ENCODE results near the gene NGEF. TPM values are rescaled to one million over a fixed set of nuclear protein-coding genes. Genes with fewer than 3 reads are reported as not detected.

The NGEF gene
- total and polyA plus RNA-seq, 2 donors from 2014 or later: 4.8 to 5.3 TPM

GRCh38 chr2:232941912-232942594 lies 71.0 kb downstream of the NGEF start:
- no peaks in the 10 kb centered on the region for H3K36me3 ChIP-seq (ENCODE audit: control insufficient read depth in 2 of 3, insufficient read depth in 3 of 3, low read length in 3 of 3)
- peaks cover 0 to 5% (median 0%) of the 10 kb centered on the region in 3 donors for H3K9me3 ChIP-seq (ENCODE audit: control insufficient read depth in 2 of 3, insufficient read depth in 1 of 3, low read length in 3 of 3)
- H3K4me1 ChIP-seq (ENCODE audit: control insufficient read depth in 2 of 3, insufficient read depth in 2 of 3, low read depth in 1 of 3, low read length in 3 of 3): peaks cover 0 to 4% (median 0%) of the 10 kb centered on the region in 3 donors
- no peak overlapping the region for H3K27ac ChIP-seq (ENCODE audit: low read depth in 2 of 2, low read length in 2 of 2)
- no peaks in the 10 kb centered on the region for H3K27me3 ChIP-seq (ENCODE audit: control insufficient read depth, insufficient read depth, low read length)
- TF ChIP-seq CTCF (IDR thresholded peaks at IDR 0.05; ENCODE audit: borderline replicate concordance, extremely low read depth, insufficient read depth): no peak
- intact Hi-C loops (cut with DNase I): no loop called here
- DNase-seq: no peak
- no peak overlapping the region for H3K9ac ChIP-seq (ENCODE audit: low read length in 3 of 3)
- FAIRE-seq: no peak
- no peak overlapping the region for H3K4me3 ChIP-seq (ENCODE audit: low read length in 3 of 3)

GRCh38 chr2:232941400-232941799 lies 71.7 kb downstream of the NGEF start:
- Histone ChIP-seq H3K9me3 (ENCODE audit: control insufficient read depth in 2 of 3, insufficient read depth in 1 of 3, low read length in 3 of 3) (peaks cover 0 to 5% (median 0%) of the 10 kb centered on the region in 3 donors), H3K36me3 (ENCODE audit: control insufficient read depth in 2 of 3, insufficient read depth in 3 of 3, low read length in 3 of 3) (no peaks in the 10 kb centered on the region), H3K9ac (ENCODE audit: low read length in 3 of 3) (no peak overlapping the region), H3K27me3 (ENCODE audit: control insufficient read depth, insufficient read depth, low read length) (no peaks in the 10 kb centered on the region), H3K27ac (ENCODE audit: low read depth in 2 of 2, low read length in 2 of 2) (no peak overlapping the region), H3K4me3 (ENCODE audit: low read length in 3 of 3) (no peak overlapping the region), H3K4me1 (ENCODE audit: control insufficient read depth in 2 of 3, insufficient read depth in 2 of 3, low read depth in 1 of 3, low read length in 3 of 3) (peaks cover 0 to 4% (median 0%) of the 10 kb centered on the region in 3 donors)
- TF ChIP-seq CTCF (IDR thresholded peaks at IDR 0.05; ENCODE audit: borderline replicate concordance, extremely low read depth, insufficient read depth): no peak
- intact Hi-C loops (cut with DNase I): no loop called here
- no peak for DNase-seq
- FAIRE-seq: no peak

GRCh38 chr2:232940724-232941123 lies 72.3 kb downstream of the NGEF start:
- Histone ChIP-seq H3K9me3 (ENCODE audit: control insufficient read depth in 2 of 3, insufficient read depth in 1 of 3, low read length in 3 of 3) (peaks cover 0 to 5% (median 0%) of the 10 kb centered on the region in 3 donors), H3K4me1 (ENCODE audit: control insufficient read depth in 2 of 3, insufficient read depth in 2 of 3, low read depth in 1 of 3, low read length in 3 of 3) (peaks cover 0 to 4% (median 0%) of the 10 kb centered on the region in 3 donors), H3K36me3 (ENCODE audit: control insufficient read depth in 2 of 3, insufficient read depth in 3 of 3, low read length in 3 of 3) (no peaks in the 10 kb centered on the region), H3K9ac (ENCODE audit: low read length in 3 of 3) (no peak overlapping the region), H3K27me3 (ENCODE audit: control insufficient read depth, insufficient read depth, low read length) (no peaks in the 10 kb centered on the region), H3K4me3 (ENCODE audit: low read length in 3 of 3) (no peak overlapping the region), H3K27ac (ENCODE audit: low read depth in 2 of 2, low read length in 2 of 2) (no peak overlapping the region)
- FAIRE-seq: no peak
- no peak for DNase-seq
- TF ChIP-seq CTCF (IDR thresholded peaks at IDR 0.05; ENCODE audit: borderline replicate concordance, extremely low read depth, insufficient read depth): no peak
- intact Hi-C loops (cut with DNase I): no loop called here
